Measurements from ENCODE around the gene SERPIND1. TPM values are rescaled to one million over a fixed set of nuclear protein-coding genes. Genes with fewer than 3 reads are reported as not detected.

Gene SERPIND1
- total and polyA plus RNA-seq, 2 of the 8 experiments (the other 6 are each of a cell fraction or from before 2014, with no cell fraction given): not detected

DNA sequence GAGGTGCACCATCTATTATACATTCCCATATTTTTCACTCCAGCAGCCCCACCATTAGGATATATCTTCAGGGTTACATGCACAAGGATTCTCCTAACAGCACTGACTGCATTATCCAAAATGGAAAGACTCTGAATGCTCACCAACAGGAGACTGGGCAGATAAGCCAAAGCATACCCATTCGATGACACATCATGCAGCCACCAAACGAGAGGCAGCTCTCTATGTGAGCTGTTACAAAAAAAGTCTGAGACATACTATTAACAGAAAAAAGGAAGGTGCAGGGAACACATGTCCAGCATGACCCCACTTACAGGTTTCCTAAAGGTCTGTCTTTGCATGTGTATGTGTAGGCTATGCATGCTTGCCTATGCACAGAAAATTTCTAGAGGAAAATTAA lies 12.4 kb upstream of the SERPIND1 start:
- POLR2A ChIA-PET (ENCODE audit: partially characterized antibody): no interaction called here
- DNase-seq (ENCODE audit: low read depth in 1 of 2, low spot score in 2 of 2) (no peak), FAIRE-seq (no peak)
- no peaks in the 10 kb centered on the region for H3K9me3 ChIP-seq (ENCODE audit: insufficient read depth in 2 of 2, low read depth in 1 of 2, low read length in 1 of 2)
- H3K79me1 ChIP-seq (ENCODE audit: low read depth, low read length): no peaks in the 10 kb centered on the region
- CTCF ChIA-PET (ENCODE audit: partially characterized antibody): interaction anchor here (0.8 to 2.3 kb wide), 3 partner anchors 11 to 22 kb away, joined by 3 to 10 read pairs (median 9); no protein-coding TSS in a partner anchor
- H2BK12ac ChIP-seq (ENCODE audit: low read depth, low read length): no peak overlapping the region
- no peak overlapping the region for H3K23ac ChIP-seq (ENCODE audit: insufficient read length)
- WGBS, 2 experiments (ENCODE audit: extremely low coverage in 1 of 2, insufficient coverage in 1 of 2, insufficient read length in 1 of 2, insufficient replicate concordance in 2 of 2, low coverage in 1 of 2, low lambda C conversion rate in 2 of 2, missing lambda C conversion rate in 1 of 2): 88% methylated on average over 2 of the region's 2 CpGs; no CpG with 5 or more reads in 1 of the 2 experiments
- no peak overlapping the region for H4K8ac ChIP-seq (ENCODE audit: extremely low read depth, insufficient read depth, low read length)
- no peak overlapping the region for H3K4me2 ChIP-seq (ENCODE audit: insufficient read depth in 1 of 2, low read depth in 2 of 2, low read length in 2 of 2)
- no peak overlapping the region for H3K4me3 ChIP-seq (ENCODE audit: extremely low read depth in 1 of 4, insufficient read depth in 2 of 4, low read depth in 3 of 4, low read length in 4 of 4)
- no peak overlapping the region for H3K27ac ChIP-seq (ENCODE audit: low read depth, low read length)
- H3K14ac ChIP-seq (ENCODE audit: insufficient read length): no peak overlapping the region
- H4K5ac ChIP-seq (ENCODE audit: insufficient read length, low read depth, low read length): no peak overlapping the region
- no peak overlapping the region for H2BK120ac ChIP-seq (replicated peaks; ENCODE audit: low read depth, low read length)
- H2AK5ac ChIP-seq (ENCODE audit: low read depth, low read length): no peak overlapping the region
- no peak overlapping the region for H2AFZ ChIP-seq (ENCODE audit: low read length)
- H2BK5ac ChIP-seq (ENCODE audit: low read depth, low read length): no peak overlapping the region
- H4K91ac ChIP-seq (replicated peaks; ENCODE audit: insufficient read length, low read length): no peak overlapping the region
- H3K4me1 ChIP-seq (replicated peaks in 1 of 4; ENCODE audit: control insufficient read depth in 3 of 4, insufficient read depth in 4 of 4, low read length in 3 of 4): no peaks in the 10 kb centered on the region
- H3K4ac ChIP-seq (replicated peaks; ENCODE audit: insufficient read length, low read depth, low read length): no peak overlapping the region
- H2BK15ac ChIP-seq (ENCODE audit: low read length): no peak overlapping the region
- H4K20me1 ChIP-seq (replicated peaks in 1 of 2; ENCODE audit: control insufficient read depth in 1 of 2, insufficient read depth in 2 of 2, low read length in 2 of 2): peaks cover 2 to 4% of the 10 kb centered on the region in 2 experiments
- H3K18ac ChIP-seq (ENCODE audit: extremely low read depth, low read length): no peak overlapping the region
- TF ChIP-seq BCL11A (IDR thresholded peaks at IDR 0.05; ENCODE audit: low read depth in 2 of 2, low read length in 2 of 2) (no peak), CBX5 (IDR thresholded peaks at IDR 0.05; ENCODE audit: low read depth, low read length) (no peak), MAX (IDR thresholded peaks at IDR 0.05) (no peak), PHF8 (conservative IDR thresholded peaks at IDR 0.05; ENCODE audit: low read depth, low read length) (no peak), YY1 (IDR thresholded peaks at IDR 0.05; ENCODE audit: low read depth, low read length) (no peak), TAF1 (IDR thresholded peaks at IDR 0.05; ENCODE audit: low read depth, low read length) (no peak), SUZ12 (IDR thresholded peaks at IDR 0.05; ENCODE audit: low read length) (no peak), KDM1A (IDR thresholded peaks at IDR 0.05; ENCODE audit: borderline replicate concordance, low read length) (no peak), NANOG (IDR thresholded peaks at IDR 0.05; ENCODE audit: insufficient read depth, low read depth, low read length, poor library complexity, severe bottlenecking) (no peak), SAP30 (IDR thresholded peaks at IDR 0.05; ENCODE audit: insufficient read depth, insufficient replicate concordance, low read length) (no peak), TEAD4 (IDR thresholded peaks at IDR 0.05; ENCODE audit: low read depth, low read length) (no peak), SIX5 (IDR thresholded peaks at IDR 0.05; ENCODE audit: low read depth, low read length) (no peak), HDAC6 (IDR thresholded peaks at IDR 0.05; ENCODE audit: low read depth, low read length) (no peak), JUN (IDR thresholded peaks at IDR 0.05; ENCODE audit: low read depth, low read length) (no peak), POU5F1 (IDR thresholded peaks at IDR 0.05; ENCODE audit: low read depth, low read length) (no peak)
- no peaks in the 10 kb centered on the region for H3K23me2 ChIP-seq (ENCODE audit: low read depth, low read length)
- H3K56ac ChIP-seq (replicated peaks; ENCODE audit: insufficient read length, low read depth, low read length): no peak overlapping the region
- H3K27me3 ChIP-seq (replicated peaks in 1 of 4; ENCODE audit: control insufficient read depth in 3 of 4, extremely low read depth in 1 of 4, insufficient read depth in 3 of 4, low read length in 3 of 4): no peaks in the 10 kb centered on the region
- no peaks in the 10 kb centered on the region for H3K79me2 ChIP-seq (ENCODE audit: control insufficient read depth in 1 of 2, insufficient read depth in 2 of 2, low read length in 2 of 2)
- no peak overlapping the region for H3K9ac ChIP-seq (replicated peaks in 1 of 4; ENCODE audit: extremely low read depth in 1 of 4, low read depth in 3 of 4, low read length in 3 of 4)
- H3K36me3 ChIP-seq (ENCODE audit: control insufficient read depth in 2 of 4, insufficient read depth in 4 of 4, low read length in 3 of 4): peaks cover 0 to 8% (median 3%) of the 10 kb centered on the region in 4 experiments; a peak in 4 of 8 replicates
- H2BK20ac ChIP-seq (ENCODE audit: low read length): no peak overlapping the region

Measured in H1 (cell line).